ENCODE measurements around the gene MS4A8.

The MS4A8 gene

GRCh38 chr11:60764879-60765278 is 65.5 kb downstream of the MS4A8 start:
- no peak for DNase-seq (ENCODE audit: low spot score)

DNA sequence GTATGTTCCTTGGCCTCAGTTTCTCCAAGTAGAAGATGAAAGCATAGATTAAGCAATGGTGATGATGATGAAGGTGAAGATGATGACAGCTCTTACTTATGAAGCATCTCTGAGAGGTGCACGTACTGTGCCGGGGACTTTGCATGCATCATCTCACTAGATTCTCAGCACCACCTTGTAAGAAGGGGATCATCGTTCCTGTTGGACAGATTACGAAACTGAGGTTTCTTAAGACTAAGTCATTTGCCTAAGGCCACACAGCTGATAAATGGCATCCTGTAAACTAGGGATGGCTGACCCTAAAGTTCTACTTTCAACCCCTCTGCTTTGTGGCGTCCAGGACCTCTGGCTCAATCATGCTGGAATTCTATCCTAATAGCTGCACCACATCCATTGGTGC is 65.9 kb downstream of the MS4A8 start:
- DNase-seq (ENCODE audit: low spot score), result no peak

Measured in SW480 (cell line).